DND-41 (cell line): ENCODE results near the gene CXCL10.

ENCODE experiments used
- ATAC-seq: fragments of 200-7000 bp; cut with Tn5 transposase; 3 replicates; pipeline ENCODE4 v1.9.1; 2021; ENCODE audit warnings: low read depth; ENCODE audit not compliant: insufficient read depth
- DNase-seq: peaks from one replicate; pipeline ENCODE4 v3.0.0-alpha.2; 2020
- H2AFZ ChIP-seq: 2 replicates; pipeline ENCODE4 v1.6.0; 2012; ENCODE audit warnings: low read depth, low read length
- H3K27ac ChIP-seq: 2 replicates; pipeline ENCODE4 v1.5.1; 2012; ENCODE audit warnings: low read length, inconsistent platforms
- H3K27me3 ChIP-seq: fragments of 200-600 bp; sonication (generic); 2 replicates; pipeline ENCODE4 v1.6.0; 2012; ENCODE audit warnings: low read length, mild to moderate bottlenecking, inconsistent platforms; ENCODE audit not compliant: insufficient read depth, poor library complexity
- H3K36me3 ChIP-seq: 2 replicates; pipeline ENCODE4 v1.5.1; 2012; ENCODE audit warnings: low read length, inconsistent platforms; ENCODE audit not compliant: insufficient read depth
- H3K4me1 ChIP-seq: 2 replicates; pipeline ENCODE4 v1.5.1; 2012; ENCODE audit warnings: mild to moderate bottlenecking, low read length; ENCODE audit not compliant: insufficient read depth
- H3K4me2 ChIP-seq: 2 replicates; pipeline ENCODE4 v1.6.0; 2012; ENCODE audit warnings: mild to moderate bottlenecking, moderate library complexity, low read length, inconsistent platforms; ENCODE audit not compliant: insufficient read depth
- H3K4me3 ChIP-seq, 2 experiments: fragments of 200-600 bp in 1 of 2; shearing (Covaris generic) in 1 of 2; 2 replicates each; pipeline ENCODE4 v1.5.1; 2012 to 2016; ENCODE audit warnings: inconsistent platforms in 2 of 2, low read length in 2 of 2, mild to moderate bottlenecking in 2 of 2, low read depth in 1 of 2, moderate library complexity in 1 of 2
- H3K79me2 ChIP-seq: 2 replicates; pipeline ENCODE4 v1.6.0; 2012; ENCODE audit warnings: low read length, inconsistent platforms; ENCODE audit not compliant: insufficient read depth
- H3K9ac ChIP-seq: 2 replicates; pipeline ENCODE4 v1.6.0; 2012; ENCODE audit warnings: low read depth, mild to moderate bottlenecking, inconsistent platforms, low read length, moderate library complexity
- H3K9me3 ChIP-seq: 2 replicates; pipeline ENCODE4 v1.5.1; 2012; ENCODE audit warnings: low read length, moderate library complexity, mild to moderate bottlenecking, inconsistent platforms; ENCODE audit not compliant: insufficient read depth, severe bottlenecking
- H4K20me1 ChIP-seq: 2 replicates; pipeline ENCODE4 v1.6.0; 2012; ENCODE audit warnings: low read length; ENCODE audit not compliant: insufficient read depth
- EZH2 ChIP-seq: IDR thresholded peaks from 3 replicates; pipeline ENCODE4 v1.6.1; 2012; ENCODE audit warnings: borderline replicate concordance, low read depth, mild to moderate bottlenecking, moderate library complexity, low read length, inconsistent platforms; ENCODE audit not compliant: severe bottlenecking
- TF ChIP-seq, protein P1 (sequence below): IDR thresholded peaks from 2 replicates; pipeline ENCODE4 v1.5.1; 2012; ENCODE audit warnings: borderline replicate concordance, low read length, moderate library complexity, mild to moderate bottlenecking; ENCODE audit not compliant: poor library complexity, severe bottlenecking; ENCODE audit errors: extremely low read depth

CXCL10 gene

DNA sequence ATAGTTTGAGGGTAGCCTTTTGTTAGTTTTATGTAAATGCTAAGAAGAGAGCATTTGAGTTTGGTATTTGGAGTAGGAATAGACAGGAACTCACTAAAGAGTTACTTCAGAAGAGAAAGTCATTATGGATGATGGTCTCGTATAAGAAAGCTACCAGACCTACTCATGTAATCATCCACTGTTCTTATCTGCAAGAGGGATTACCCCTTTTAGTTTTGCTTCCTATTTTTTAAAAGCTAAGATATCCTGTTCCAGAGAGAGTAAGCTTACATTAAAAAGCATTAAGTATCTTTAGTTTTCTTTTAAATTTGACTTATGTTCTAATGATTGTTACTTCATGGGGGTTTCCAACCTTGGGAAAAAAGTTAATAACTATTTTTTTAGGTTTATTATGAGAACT is 38.7 kb upstream of the CXCL10 start:
- no peak for ATAC-seq
- H3K4me3 ChIP-seq = no peak overlapping the region
- H3K9ac ChIP-seq = no peak overlapping the region
- no peaks in the 10 kb centered on the region for H3K79me2 ChIP-seq
- H3K4me1 ChIP-seq = no peaks in the 10 kb centered on the region
- no peak overlapping the region for H3K27ac ChIP-seq
- TF ChIP-seq, protein P1, sequence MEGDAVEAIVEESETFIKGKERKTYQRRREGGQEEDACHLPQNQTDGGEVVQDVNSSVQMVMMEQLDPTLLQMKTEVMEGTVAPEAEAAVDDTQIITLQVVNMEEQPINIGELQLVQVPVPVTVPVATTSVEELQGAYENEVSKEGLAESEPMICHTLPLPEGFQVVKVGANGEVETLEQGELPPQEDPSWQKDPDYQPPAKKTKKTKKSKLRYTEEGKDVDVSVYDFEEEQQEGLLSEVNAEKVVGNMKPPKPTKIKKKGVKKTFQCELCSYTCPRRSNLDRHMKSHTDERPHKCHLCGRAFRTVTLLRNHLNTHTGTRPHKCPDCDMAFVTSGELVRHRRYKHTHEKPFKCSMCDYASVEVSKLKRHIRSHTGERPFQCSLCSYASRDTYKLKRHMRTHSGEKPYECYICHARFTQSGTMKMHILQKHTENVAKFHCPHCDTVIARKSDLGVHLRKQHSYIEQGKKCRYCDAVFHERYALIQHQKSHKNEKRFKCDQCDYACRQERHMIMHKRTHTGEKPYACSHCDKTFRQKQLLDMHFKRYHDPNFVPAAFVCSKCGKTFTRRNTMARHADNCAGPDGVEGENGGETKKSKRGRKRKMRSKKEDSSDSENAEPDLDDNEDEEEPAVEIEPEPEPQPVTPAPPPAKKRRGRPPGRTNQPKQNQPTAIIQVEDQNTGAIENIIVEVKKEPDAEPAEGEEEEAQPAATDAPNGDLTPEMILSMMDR = no peak
- no peak for TF ChIP-seq EZH2
- no peaks in the 10 kb centered on the region for H3K9me3 ChIP-seq
- no peak overlapping the region for H2AFZ ChIP-seq
- no peaks in the 10 kb centered on the region for H3K36me3 ChIP-seq
- H3K4me2 ChIP-seq = no peak overlapping the region
- no peak for DNase-seq
- no peaks in the 10 kb centered on the region for H4K20me1 ChIP-seq
- H3K27me3 ChIP-seq = peaks cover 16% of the 10 kb centered on the region

DNA sequence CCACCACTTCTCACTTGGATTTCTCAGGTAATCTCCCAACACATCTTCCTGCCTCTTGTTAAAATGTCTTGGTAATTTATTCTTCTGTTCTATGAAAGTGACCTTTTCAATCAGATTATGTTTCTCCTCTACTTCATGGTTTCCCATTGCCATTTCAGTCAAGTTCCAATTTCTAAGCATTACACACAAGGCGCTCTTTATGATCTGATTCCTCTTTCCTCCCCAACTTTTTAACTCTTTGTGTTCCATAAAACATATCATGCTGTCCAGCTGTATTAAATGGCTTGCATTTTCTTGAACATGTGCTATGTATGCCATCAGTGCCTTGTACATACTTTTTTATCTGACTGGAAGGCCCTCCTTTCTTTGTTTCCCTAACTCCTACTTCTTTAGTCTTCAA is 38.1 kb upstream of the CXCL10 start:
- no peak overlapping the region for H3K4me2 ChIP-seq
- peaks cover 17% of the 10 kb centered on the region for H3K27me3 ChIP-seq
- no peaks in the 10 kb centered on the region for H3K36me3 ChIP-seq
- ATAC-seq = no peak
- H3K4me1 ChIP-seq = no peaks in the 10 kb centered on the region
- no peak overlapping the region for H3K27ac ChIP-seq
- H4K20me1 ChIP-seq = no peaks in the 10 kb centered on the region
- H3K79me2 ChIP-seq = no peaks in the 10 kb centered on the region
- H3K9me3 ChIP-seq = no peaks in the 10 kb centered on the region
- TF ChIP-seq, protein P1 = no peak
- TF ChIP-seq EZH2 = no peak
- no peak overlapping the region for H3K4me3 ChIP-seq
- DNase-seq = no peak
- no peak overlapping the region for H3K9ac ChIP-seq
- H2AFZ ChIP-seq = no peak overlapping the region

DNA sequence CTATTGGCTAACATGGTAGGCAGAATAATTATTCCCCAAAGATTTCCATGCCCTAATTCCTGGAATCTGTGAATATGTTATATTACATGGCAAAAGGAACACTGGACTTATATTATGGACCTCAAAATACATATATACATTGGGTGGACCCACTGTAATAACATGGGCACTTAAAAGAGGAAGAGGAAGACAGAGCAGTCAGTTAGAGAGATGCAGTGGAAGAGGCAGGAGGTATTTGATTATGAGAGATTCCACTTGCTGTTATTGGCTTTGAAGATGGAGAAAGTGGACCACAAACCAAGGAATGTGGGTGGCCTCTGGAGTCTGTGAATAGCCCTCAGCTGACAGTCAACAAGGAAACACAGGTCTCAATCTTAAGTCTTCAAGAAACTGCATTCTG is 37.2 kb upstream of the CXCL10 start:
- H3K9ac ChIP-seq = no peak overlapping the region
- H3K27me3 ChIP-seq = peaks cover 26% of the 10 kb centered on the region
- no peak for TF ChIP-seq EZH2
- TF ChIP-seq, protein P1 = no peak
- no peaks in the 10 kb centered on the region for H3K79me2 ChIP-seq
- no peaks in the 10 kb centered on the region for H3K9me3 ChIP-seq
- H3K36me3 ChIP-seq = no peaks in the 10 kb centered on the region
- H2AFZ ChIP-seq = no peak overlapping the region
- H3K27ac ChIP-seq = no peak overlapping the region
- H4K20me1 ChIP-seq = no peaks in the 10 kb centered on the region
- DNase-seq (no peak), ATAC-seq (no peak)
- H3K4me1 ChIP-seq = no peaks in the 10 kb centered on the region
- H3K4me2 ChIP-seq = no peak overlapping the region
- H3K4me3 ChIP-seq = no peak overlapping the region

DNA sequence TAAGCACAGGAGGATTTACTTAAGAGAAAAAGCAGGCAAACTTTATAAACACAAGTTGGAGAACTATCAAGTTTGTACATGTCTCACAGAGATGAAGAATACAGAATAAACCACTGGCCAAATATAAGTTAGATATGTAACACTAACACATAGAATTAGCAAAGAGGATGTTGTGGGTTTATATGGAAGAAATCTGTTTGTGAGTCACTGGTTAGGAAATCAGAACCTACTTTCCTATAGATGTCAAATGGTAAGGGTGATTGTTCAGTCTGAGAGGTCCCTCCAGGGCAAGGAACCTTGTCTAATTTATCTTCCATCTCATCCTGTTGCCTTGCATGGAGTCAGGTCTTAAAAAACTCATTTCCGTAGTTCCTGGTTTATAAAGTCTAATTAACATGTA is 36.5 kb upstream of the CXCL10 start:
- DNase-seq = no peak
- no peak overlapping the region for H3K4me3 ChIP-seq
- H3K27me3 ChIP-seq = peaks cover 32% of the 10 kb centered on the region

More for the DNA sequence above, 36.5 kb upstream of the CXCL10 start:
- Histone ChIP-seq H4K20me1 (no peaks in the 10 kb centered on the region), H3K4me2 (no peak overlapping the region), H3K9me3 (no peaks in the 10 kb centered on the region), H2AFZ (no peak overlapping the region), H3K36me3 (no peaks in the 10 kb centered on the region), H3K27ac (no peak overlapping the region), H3K79me2 (no peaks in the 10 kb centered on the region), H3K4me1 (no peaks in the 10 kb centered on the region), H3K9ac (no peak overlapping the region)
- TF ChIP-seq, protein P1 = no peak
- no peak for TF ChIP-seq EZH2
- ATAC-seq = no peak
